Liver (tissue), 3 donors: ENCODE measurements around the gene KIAA0825.
"Not testable (repeated sequence)": the region's sequence is repeated elsewhere in the genome, so short reads cannot be mapped to it uniquely, and the experiment has no call there.

Experiments used
- JUND ChIP-seq, 2 donors: IDR thresholded peaks; 2 replicates each; pipeline ENCODE4 v1.6.1; 2016; ENCODE audit warnings: antibody characterized with exemption in 2 of 2
- YY1 ChIP-seq: IDR thresholded peaks from 2 replicates; pipeline ENCODE4 v1.6.1; 2016; ENCODE audit warnings: antibody characterized with exemption, mild to moderate bottlenecking
- TF ChIP-seq, protein P1 (sequence below): fragments of 150-350 bp; IDR thresholded peaks from 2 replicates; pipeline ENCODE4 v1.5.1; 2017; ENCODE audit warnings: improper control_type of control experiment, low read depth, low read length; ENCODE audit not compliant: missing input control
- donor health status: healthy.
- donor health status: healthy.

GRCh38 chr5:94170158-94170557, 448.2 kb downstream of the KIAA0825 start:
- TF ChIP-seq, protein P1, sequence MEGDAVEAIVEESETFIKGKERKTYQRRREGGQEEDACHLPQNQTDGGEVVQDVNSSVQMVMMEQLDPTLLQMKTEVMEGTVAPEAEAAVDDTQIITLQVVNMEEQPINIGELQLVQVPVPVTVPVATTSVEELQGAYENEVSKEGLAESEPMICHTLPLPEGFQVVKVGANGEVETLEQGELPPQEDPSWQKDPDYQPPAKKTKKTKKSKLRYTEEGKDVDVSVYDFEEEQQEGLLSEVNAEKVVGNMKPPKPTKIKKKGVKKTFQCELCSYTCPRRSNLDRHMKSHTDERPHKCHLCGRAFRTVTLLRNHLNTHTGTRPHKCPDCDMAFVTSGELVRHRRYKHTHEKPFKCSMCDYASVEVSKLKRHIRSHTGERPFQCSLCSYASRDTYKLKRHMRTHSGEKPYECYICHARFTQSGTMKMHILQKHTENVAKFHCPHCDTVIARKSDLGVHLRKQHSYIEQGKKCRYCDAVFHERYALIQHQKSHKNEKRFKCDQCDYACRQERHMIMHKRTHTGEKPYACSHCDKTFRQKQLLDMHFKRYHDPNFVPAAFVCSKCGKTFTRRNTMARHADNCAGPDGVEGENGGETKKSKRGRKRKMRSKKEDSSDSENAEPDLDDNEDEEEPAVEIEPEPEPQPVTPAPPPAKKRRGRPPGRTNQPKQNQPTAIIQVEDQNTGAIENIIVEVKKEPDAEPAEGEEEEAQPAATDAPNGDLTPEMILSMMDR = not testable (repeated sequence)
- TF ChIP-seq YY1; JUND (IDR thresholded peaks at IDR 0.05): not testable (repeated sequence)
